ENCODE data around the gene CNST. TPM values are rescaled to one million over a fixed set of nuclear protein-coding genes. Genes with fewer than 3 reads are reported as not detected.

The CNST gene
- total RNA-seq, 2 experiments from 2014 or later: 14.6 to 25.1 TPM

DNA sequence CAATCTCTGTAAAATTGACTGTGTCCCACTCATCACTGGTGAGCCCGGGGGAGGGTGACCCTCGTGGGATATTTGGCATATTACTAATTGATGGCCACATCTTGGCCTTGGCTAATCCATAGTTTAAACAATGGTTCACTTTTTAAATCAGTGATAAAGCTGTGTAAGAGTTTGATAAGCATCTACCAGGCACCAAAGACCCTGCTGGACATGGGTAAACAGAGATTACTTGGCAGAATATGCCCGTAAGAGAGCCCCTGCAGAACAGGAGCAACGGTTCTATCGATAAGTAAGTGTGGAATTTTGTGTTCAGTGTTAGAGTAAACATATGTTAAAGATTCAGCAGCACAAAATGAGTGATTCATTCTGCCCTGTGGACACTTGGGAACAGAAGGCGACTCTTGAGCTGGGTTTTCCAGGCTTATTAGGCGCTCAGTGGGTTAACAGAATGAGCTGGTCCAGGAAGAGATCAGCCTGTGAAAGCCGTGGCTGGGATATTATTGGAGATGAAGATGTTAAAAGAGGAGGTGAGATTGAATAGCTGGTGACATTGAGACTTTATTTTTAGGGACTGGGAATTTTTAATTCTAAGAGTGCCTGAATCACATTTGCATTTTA is 55.9 kb downstream of the CNST start:
- no peak overlapping the region for H3K4me3 ChIP-seq (ENCODE audit: low read depth, low read length, poor library complexity, severe bottlenecking)
- H3K36me3 ChIP-seq (ENCODE audit: insufficient read depth, low read length): peaks cover 49% of the 10 kb centered on the region
- H4K20me1 ChIP-seq (ENCODE audit: insufficient read depth, low read length): no peaks in the 10 kb centered on the region
- TSS peak; percentile 52 for BruUV-seq (replicated peaks)
- H3K4me2 ChIP-seq (ENCODE audit: low read length): no peak overlapping the region
- intact Hi-C loops (cut with micrococcal nuclease; ENCODE audit: unreplicated experiment): no loop called here
- POLR2A ChIA-PET: interaction anchor here (0.6 kb wide), 1 partner anchor 800 kb away, joined by 4 read pairs; no protein-coding TSS in a partner anchor
- no peak for TF ChIP-seq CTCF (conservative IDR thresholded peaks at IDR 0.05; ENCODE audit: low read length)
- TF ChIP-seq EZH2phosphoT487 (IDR thresholded peaks at IDR 0.05; ENCODE audit: borderline replicate concordance, low read depth, low read length): no peak
- H3K9me2 ChIP-seq (ENCODE audit: insufficient read depth, low read length): no peaks in the 10 kb centered on the region
- no peaks in the 10 kb centered on the region; the same call in 1 of the 2 replicates for H3K79me2 ChIP-seq (ENCODE audit: insufficient read depth, low read depth, low read length)
- CTCF ChIA-PET (ENCODE audit: unreplicated experiment): no interaction called here
- H2AFZ ChIP-seq (ENCODE audit: low read length): no peak overlapping the region
- H3K9me3 ChIP-seq (ENCODE audit: low read length): no peaks in the 10 kb centered on the region
- no peak for DNase-seq (ENCODE audit: low spot score)
- H3K27ac ChIP-seq (ENCODE audit: low read depth, low read length, poor library complexity, severe bottlenecking): no peak overlapping the region
- H3K4me1 ChIP-seq (ENCODE audit: insufficient read depth, low read length, poor library complexity, severe bottlenecking): no peaks in the 10 kb centered on the region

DNA sequence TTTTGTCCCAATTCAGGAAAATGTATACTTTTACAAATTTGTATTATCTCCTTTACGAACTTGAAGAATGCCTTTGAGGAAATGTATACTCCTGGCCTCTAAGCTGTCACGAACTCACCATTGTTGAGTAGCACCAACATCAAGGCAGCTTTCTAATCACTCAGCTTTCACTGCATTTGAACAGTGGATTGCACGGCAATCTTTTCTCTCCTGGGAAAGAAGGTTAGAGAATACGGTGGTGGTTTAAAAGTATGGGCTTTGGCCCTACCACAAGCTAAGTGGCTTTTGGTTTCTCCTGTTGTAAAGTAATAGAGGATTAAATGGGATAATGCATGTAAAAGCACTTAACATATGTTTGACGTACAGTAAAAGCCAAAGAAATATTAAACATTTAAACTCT is 57.8 kb downstream of the CNST start:
- no peaks in the 10 kb centered on the region for H4K20me1 ChIP-seq (ENCODE audit: insufficient read depth, low read length)
- intact Hi-C loops (cut with micrococcal nuclease; ENCODE audit: unreplicated experiment): no loop called here
- TF ChIP-seq CTCF (conservative IDR thresholded peaks at IDR 0.05; ENCODE audit: low read length) (no peak), EZH2phosphoT487 (IDR thresholded peaks at IDR 0.05; ENCODE audit: borderline replicate concordance, low read depth, low read length) (no peak)
- no peak for DNase-seq (ENCODE audit: low spot score)
- POLR2A ChIA-PET: no interaction called here
- BruUV-seq (replicated peaks): no TSS peak
- no peak overlapping the region for H3K27ac ChIP-seq (ENCODE audit: low read depth, low read length, poor library complexity, severe bottlenecking)
- no peak overlapping the region for H3K4me3 ChIP-seq (ENCODE audit: low read depth, low read length, poor library complexity, severe bottlenecking)
- H3K4me1 ChIP-seq (ENCODE audit: insufficient read depth, low read length, poor library complexity, severe bottlenecking): no peaks in the 10 kb centered on the region
- H3K9me2 ChIP-seq (ENCODE audit: insufficient read depth, low read length): no peaks in the 10 kb centered on the region
- CTCF ChIA-PET (ENCODE audit: unreplicated experiment): no interaction called here
- no peaks in the 10 kb centered on the region for H3K9me3 ChIP-seq (ENCODE audit: low read length)
- H3K4me2 ChIP-seq (ENCODE audit: low read length): no peak overlapping the region
- no peaks in the 10 kb centered on the region for H3K79me2 ChIP-seq (ENCODE audit: insufficient read depth, low read depth, low read length)
- H3K36me3 ChIP-seq (ENCODE audit: insufficient read depth, low read length): peaks cover 52% of the 10 kb centered on the region
- H2AFZ ChIP-seq (ENCODE audit: low read length): no peak overlapping the region

- no TSS peak for BruUV-seq (replicated peaks)
- Histone ChIP-seq H3K79me2 (ENCODE audit: insufficient read depth, low read depth, low read length) (no peaks in the 10 kb centered on the region), H3K4me2 (ENCODE audit: low read length) (no peak overlapping the region), H3K9me2 (ENCODE audit: insufficient read depth, low read length) (no peaks in the 10 kb centered on the region), H4K20me1 (ENCODE audit: insufficient read depth, low read length) (no peaks in the 10 kb centered on the region), H2AFZ (ENCODE audit: low read length) (no peak overlapping the region), H3K4me1 (ENCODE audit: insufficient read depth, low read length, poor library complexity, severe bottlenecking) (no peaks in the 10 kb centered on the region), H3K4me3 (ENCODE audit: low read depth, low read length, poor library complexity, severe bottlenecking) (no peak overlapping the region), H3K36me3 (ENCODE audit: insufficient read depth, low read length) (peaks cover 49% of the 10 kb centered on the region), H3K9me3 (ENCODE audit: low read length) (no peaks in the 10 kb centered on the region), H3K27ac (ENCODE audit: low read depth, low read length, poor library complexity, severe bottlenecking) (no peak overlapping the region)
- ChIA-PET POLR2A (interaction anchor here (0.8 to 1.6 kb wide), 2 partner anchors 10 to 131 kb away, joined by 3 to 6 read pairs; no protein-coding TSS in a partner anchor), CTCF (ENCODE audit: unreplicated experiment) (no interaction called here)
- TF ChIP-seq EZH2phosphoT487 (IDR thresholded peaks at IDR 0.05; ENCODE audit: borderline replicate concordance, low read depth, low read length): no peak
- TF ChIP-seq CTCF (conservative IDR thresholded peaks at IDR 0.05; ENCODE audit: low read length): no peak
- intact Hi-C loops (cut with micrococcal nuclease; ENCODE audit: unreplicated experiment): no loop called here
- DNase-seq (ENCODE audit: low spot score): no peak
Observed at GRCh38 chr1:246629030-246629429, 62.8 kb downstream of the CNST start.

Data from OCI-LY7 (cell line).